GM18526 (cell line): ENCODE data around the gene SLC28A2.

Experiments used
- POLR2A ChIP-seq: IDR thresholded peaks from 3 replicates; pipeline ENCODE4 v1.6.1; 2011; ENCODE audit not compliant: insufficient read length; ENCODE audit errors: extremely low read depth

The SLC28A2 gene

DNA sequence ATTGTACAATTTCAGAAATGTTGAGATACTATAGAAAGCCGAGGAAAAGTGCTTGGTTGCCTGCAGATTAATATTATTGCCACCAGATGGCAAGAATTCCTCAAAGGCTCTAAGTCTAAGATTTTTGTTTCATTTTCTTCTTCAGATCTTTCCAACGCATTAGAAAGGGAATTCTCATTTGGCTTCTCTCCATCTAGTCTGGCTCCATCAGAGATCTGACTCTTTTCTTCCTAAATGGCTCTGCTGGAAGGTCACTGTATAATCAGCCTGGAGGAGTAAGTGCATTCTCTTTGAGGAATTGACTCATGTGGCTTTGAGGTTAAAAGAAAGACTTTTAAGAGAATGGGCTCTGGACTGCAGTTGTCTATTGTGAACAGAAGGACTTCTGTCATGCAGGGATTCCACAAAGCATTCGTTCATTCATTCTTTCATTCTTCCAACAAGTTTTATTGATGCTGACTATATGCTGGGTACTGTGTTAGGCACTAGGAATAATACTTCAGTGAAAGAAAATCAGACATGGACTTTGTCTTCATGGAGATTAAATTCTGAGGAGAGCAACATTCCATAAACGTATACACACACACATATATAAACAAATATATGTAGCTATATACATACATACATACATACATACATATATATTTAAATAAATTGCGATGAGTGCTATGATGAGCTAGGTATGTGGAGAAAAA is 55.3 kb downstream of the SLC28A2 start:
- no peak for TF ChIP-seq POLR2A

DNA sequence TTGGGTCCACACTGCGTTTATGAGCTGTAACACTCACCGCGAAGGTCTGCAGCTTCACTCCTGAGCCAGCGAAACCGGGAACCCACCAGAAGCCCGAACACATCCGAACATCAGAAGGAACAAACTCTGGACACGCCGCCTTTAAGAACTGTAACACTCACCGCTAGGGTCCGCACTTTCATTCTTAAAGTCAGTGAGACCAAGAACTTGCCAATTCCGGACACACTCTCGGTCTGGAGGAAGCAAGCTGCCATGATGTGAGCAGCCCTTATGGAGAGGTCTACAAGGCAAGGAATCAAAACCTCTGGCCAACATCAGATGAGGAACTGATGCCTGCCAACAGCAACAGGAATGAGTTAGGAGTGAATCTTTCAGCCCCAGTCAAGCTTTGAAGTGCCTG is 62.9 kb downstream of the SLC28A2 start:
- no peak for TF ChIP-seq POLR2A

DNA sequence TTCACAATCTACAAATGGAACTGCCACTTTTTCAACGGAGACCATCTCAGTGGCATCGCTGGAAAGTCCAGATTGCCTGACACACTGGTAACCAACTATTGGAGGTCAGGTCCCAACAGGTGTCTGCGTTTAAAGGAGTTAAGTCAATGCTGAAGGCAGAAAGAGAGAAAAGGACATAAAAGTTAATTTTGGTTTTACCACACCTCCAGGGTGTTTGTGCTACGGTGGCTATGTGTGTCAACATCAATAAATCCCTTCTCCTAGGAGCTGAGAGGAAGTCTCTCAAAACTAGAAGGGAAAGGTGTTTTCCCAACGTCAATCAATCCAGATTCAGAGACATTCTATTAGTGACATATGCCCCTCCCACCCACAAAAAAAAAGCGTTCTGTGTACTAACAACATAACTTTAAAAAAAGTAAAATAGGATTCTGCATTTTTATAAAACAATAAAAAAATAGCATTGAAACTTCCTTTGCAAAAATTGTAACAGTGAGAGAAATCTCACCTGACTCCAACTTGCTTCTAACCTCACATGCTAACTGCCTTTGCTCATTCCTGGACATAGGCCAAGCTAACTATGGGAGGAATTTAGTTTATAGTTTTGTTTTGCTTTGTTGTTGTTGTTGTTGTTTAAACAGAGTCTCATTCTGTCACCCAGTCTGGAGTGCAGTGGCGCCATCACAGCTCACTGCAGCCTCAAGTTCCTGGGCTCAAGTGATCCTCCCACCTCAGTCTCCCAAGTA is 67.6 kb downstream of the SLC28A2 start:
- TF ChIP-seq POLR2A, result no peak

DNA sequence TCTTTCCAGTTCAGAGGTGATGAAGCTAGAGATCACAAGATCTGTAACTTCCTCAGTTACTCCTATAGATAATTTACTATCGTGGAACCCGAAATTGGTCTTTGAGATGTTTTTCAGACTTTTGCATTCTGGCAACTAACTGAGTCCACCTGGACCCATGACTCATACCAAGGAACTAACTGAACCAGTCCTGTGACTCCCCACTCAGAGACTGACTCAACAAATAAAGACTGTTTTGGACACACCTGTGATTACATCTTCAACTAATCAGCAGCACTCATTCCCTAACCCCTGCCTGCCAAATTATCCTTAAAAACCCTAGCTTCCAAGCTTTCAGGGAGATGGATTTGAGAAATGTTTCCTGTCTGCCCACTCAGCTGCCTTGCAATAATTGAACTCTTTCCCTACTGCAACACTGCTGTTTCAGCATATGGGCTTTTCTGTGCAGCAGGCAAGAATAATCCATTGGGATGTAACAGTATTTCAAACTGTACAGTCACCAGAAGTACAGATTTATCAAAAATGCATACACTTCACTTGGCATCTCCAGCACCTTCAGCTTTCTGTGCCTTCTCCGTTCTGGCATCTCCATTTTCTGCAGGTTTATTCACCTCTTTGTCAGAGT is 68.7 kb downstream of the SLC28A2 start:
- TF ChIP-seq POLR2A, result no peak

DNA sequence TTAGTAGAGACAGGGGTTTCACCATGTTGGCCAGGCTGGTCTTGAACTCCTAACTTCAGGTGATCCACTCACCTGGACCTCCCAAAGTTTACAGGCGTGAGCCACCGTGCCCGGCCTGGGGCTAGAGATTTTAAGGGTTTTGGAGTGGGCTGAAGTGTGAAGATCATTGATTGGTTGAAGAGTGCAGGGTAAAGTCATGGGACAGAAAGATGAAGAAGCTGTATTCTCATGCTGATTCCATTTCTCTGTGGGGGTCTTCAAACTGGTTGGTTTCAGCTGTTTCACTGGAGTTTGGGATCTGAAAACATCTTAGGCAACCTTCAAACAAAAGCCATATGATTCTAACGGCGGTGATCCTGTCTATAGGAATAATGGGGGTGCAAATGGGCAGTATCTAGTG is 74.2 kb downstream of the SLC28A2 start:
- no peak for TF ChIP-seq POLR2A

DNA sequence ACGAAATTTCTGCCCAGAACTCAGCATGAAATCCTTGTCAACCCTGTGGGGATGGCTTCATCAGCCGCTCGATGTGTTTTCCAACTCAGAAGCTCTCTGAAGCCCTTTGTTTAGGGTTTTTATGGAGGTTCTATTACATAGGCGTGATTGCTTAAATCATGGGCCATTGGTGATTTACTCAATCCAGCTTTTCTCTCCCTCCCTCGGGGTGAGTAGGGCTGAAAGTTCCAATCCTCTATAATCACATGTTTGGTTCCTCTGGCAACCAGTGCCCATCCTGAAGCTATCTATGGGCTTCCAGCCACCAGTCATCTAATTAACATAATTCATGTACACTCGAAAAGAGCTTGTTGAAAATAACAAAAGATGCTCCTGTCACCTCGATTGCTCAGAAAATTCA is 74.7 kb downstream of the SLC28A2 start:
- no peak for TF ChIP-seq POLR2A
